ENCODE data around the gene ZNF189. TPM values are rescaled to one million over a fixed set of nuclear protein-coding genes. Genes with fewer than 3 reads are reported as not detected.

Gene ZNF189
- total RNA-seq, 1 experiment from 2014 or later: 15.8 TPM

- Histone ChIP-seq H3K9me3 (ENCODE audit: control insufficient read depth, low read depth, low read length) (no peaks in the 10 kb centered on the region), H4K5ac (ENCODE audit: insufficient read length, low read depth, low read length) (no peak overlapping the region), H2BK15ac (ENCODE audit: low read depth, low read length) (no peak overlapping the region), H3K9ac (ENCODE audit: extremely low read depth, insufficient read length, low read length) (no peak overlapping the region), H4K91ac (ENCODE audit: insufficient read length, low read depth, low read length) (no peak overlapping the region), H3K4me2 (ENCODE audit: insufficient read depth, insufficient read length, low read length) (no peak overlapping the region), H3K18ac (ENCODE audit: insufficient read length, low read depth, low read length) (no peak overlapping the region), H3K56ac (ENCODE audit: insufficient read length, low read depth, low read length) (no peak overlapping the region), H2BK120ac (ENCODE audit: low read depth, low read length, poor library complexity, severe bottlenecking) (no peak overlapping the region), H3K4me1 (ENCODE audit: insufficient read depth, low read length) (no peaks in the 10 kb centered on the region), H2BK20ac (ENCODE audit: low read depth, low read length, poor library complexity, severe bottlenecking) (no peak overlapping the region), H3K79me1 (ENCODE audit: insufficient read depth, low read depth, low read length, poor library complexity, severe bottlenecking) (no peaks in the 10 kb centered on the region), H3K14ac (ENCODE audit: insufficient read depth, low read length) (no peak overlapping the region), H3T11ph (ENCODE audit: low read length) (no peak overlapping the region), H2BK12ac (ENCODE audit: insufficient read length, low read depth, low read length) (no peak overlapping the region), H2AK5ac (ENCODE audit: insufficient read length, low read length) (no peak overlapping the region), H4K20me1 (ENCODE audit: control insufficient read depth, insufficient read depth, insufficient read length) (no peaks in the 10 kb centered on the region), H2BK5ac (ENCODE audit: insufficient read length, low read length) (no peak overlapping the region), H3K79me2 (ENCODE audit: insufficient read depth, low read length) (no peaks in the 10 kb centered on the region), H3K27ac (ENCODE audit: insufficient read length, low read depth, low read length) (no peak overlapping the region), H2AFZ (ENCODE audit: low read length) (no peak overlapping the region), H3K27me3 (ENCODE audit: insufficient read depth, low read length) (no peaks in the 10 kb centered on the region), H3K23ac (ENCODE audit: insufficient read length, low read depth, low read length) (no peak overlapping the region), H3K4ac (ENCODE audit: low read depth, low read length) (no peak overlapping the region), H3K23me2 (ENCODE audit: insufficient read length, low read depth, low read length, poor library complexity, severe bottlenecking) (no peaks in the 10 kb centered on the region), H4K8ac (replicated peaks; ENCODE audit: insufficient read length, low read depth, low read length) (no peak overlapping the region)
- WGBS (ENCODE audit: extremely low coverage, insufficient read length, low lambda C conversion rate): no CpG with 5 or more reads among the region's 1 CpG
- Mint-ChIP-seq H3K4me3 (no peak overlapping the region), H3K27ac (no peak overlapping the region), H3K9me3 (peaks cover 0 to 4% of the 10 kb centered on the region in 2 experiments; a peak in 1 of 5 replicates), H3K27me3 (ENCODE audit: low read depth) (no peaks in the 10 kb centered on the region), H3K36me3 (ENCODE audit: insufficient read depth in 1 of 3, low read depth in 3 of 3) (no peaks in the 10 kb centered on the region), H3K4me1 (no peaks in the 10 kb centered on the region)
- DNase-seq: no peak
- no peak for TF ChIP-seq CTCF (conservative IDR thresholded peaks at IDR 0.05)
Observed at GRCh38 chr9:101356619-101357018, 42.0 kb upstream of the ZNF189 start.
